HS-27A (cell line): Measurements from ENCODE around the gene TRNAU1AP.
A peak's percentile ranks its signal among the peaks of the same experiment; 100 is the strongest.
"Not testable (repeated sequence)": the region's sequence is repeated elsewhere in the genome, so short reads cannot be mapped to it uniquely, and the experiment has no call there.

Experiments used
- DNase-seq: peaks from one replicate; pipeline ENCODE4 v3.0.0-alpha.2; 2012; ENCODE audit warnings: low read depth, missing footprints

TRNAU1AP gene

DNA sequence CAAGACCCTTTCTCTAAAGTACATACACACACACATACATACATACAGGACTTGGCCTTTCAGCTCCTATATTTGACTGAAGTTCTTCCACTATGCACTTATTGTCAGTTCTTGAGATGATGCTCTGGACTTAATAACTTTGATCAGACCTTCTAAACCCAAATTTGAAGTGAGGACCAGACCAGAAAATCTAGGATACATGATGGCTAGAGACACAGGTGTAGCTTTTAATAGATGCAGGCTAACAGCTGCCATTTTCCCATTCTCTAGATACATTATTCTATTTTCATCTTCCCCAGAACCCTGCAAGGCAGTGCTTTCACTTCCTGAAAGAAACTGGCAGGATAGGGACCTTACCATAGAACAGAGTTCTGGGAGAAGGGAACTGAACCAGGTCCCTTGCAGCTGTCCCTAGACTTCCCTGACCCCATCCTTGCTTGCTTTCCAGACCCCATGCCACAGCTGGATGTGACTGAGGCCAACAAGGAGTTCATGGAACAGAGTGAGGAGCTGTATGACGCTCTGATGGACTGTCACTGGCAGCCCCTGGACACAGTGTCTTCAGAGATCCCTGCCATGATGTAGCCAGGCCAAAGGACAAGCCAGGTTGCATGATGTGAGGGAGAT, 24.3 kb downstream of the TRNAU1AP start:
- DNase-seq, result no peak

DNA sequence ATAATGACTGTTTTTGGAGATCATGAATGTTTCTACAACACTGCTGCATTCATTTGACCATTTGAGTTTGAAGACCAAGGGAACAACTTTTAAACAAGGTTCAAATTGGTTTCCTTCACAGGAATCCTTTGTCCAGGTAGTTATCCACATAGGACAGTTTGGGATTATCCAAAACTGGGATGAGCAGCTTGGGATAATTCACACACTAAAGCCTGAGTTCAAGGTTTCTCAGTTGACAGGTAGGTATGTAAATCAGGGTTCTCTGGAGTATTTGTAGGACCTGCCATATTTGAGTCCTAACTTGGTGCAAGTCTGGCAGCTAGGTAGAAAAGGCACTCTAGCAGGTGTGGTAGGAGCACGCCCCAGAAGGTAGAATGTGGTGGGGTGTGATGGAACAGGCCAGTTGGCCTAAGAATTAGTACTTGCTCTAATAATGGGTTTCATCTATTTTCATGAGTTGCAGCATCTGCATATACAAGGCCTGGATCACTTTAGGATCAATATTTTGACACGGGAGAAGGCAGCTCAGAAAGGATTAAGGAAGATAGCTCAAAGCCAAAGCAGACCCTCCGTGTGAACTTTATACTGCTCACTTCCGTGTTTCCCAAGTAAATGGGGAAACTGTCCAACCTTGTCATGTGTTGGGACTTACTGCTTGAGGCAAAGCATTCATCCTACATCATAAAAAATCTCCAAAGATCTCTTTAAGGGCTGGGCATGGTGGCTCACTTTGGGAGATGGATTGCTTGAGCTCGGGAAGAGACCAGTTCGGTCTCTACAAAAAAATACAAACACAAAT, 25.1 kb downstream of the TRNAU1AP start:
- no peak for DNase-seq

DNA sequence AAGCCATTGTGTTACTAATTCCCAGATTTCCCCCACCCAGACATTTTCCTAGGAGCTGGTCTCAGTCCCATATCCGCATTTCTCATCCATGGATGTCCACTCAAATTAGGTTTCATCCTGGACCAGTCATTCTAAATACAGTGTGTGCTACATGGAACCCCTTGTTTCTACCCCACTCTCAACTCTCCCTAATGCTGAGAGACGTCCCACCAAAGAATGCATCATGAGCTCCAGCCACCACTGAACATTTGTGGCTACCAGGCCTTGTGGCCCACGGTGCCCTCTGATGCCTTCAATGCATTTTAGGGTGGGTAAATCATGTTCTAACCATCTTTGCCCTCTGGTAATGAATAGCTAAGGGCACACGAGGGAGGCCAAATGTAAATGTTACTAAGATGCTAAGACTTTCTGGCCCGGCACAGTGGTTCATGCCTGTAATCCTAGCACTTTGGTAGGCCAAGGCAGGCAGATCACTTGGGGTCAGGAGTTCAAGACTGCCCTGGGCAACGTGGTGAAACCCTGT, 25.9 kb downstream of the TRNAU1AP start:
- DNase-seq, result no peak

DNA sequence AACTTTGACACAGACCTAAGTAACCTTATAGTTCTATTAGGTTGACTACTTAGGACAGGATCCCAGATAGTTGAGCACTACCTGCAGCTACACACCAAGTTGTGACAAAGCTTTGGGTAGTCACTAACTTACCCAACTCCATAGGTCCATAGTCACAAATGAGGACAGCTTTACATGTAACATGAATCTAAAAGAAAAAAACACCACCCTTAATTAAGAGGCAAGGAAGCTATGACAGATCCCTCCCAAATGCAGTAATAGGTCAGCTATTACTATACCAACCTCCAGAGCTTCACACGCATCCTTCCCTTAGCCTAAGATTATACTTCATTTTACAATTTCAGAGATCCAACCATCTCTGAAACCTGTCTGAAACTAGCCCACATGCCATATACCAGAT, 26.5 kb downstream of the TRNAU1AP start:
- DNase-seq, result no peak

GRCh38 chr1:28580722-28581530, 28.0 kb downstream of the TRNAU1AP start:
- DNase-seq, result no peak

GRCh38 chr1:28581531-28582247, 28.8 kb downstream of the TRNAU1AP start:
- peak; percentile 91 for DNase-seq

DNA sequence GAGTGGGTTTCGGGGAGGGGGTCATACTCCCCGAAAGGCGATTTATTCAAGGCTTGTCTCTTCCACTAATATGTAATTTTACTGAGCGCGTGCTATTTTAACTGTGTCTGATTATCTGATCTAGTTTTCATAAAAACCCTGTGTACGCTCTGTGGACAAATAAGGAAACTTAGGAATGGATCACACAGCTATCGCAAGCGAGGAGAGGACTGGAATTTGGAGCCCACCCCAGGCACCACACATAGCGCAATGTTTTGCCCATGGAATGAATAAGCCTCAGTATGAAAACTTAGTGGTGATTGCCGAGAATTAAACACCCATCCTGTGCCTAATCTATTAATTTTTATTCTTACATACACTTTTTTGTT, 29.3 kb downstream of the TRNAU1AP start:
- DNase-seq, result no peak

DNA sequence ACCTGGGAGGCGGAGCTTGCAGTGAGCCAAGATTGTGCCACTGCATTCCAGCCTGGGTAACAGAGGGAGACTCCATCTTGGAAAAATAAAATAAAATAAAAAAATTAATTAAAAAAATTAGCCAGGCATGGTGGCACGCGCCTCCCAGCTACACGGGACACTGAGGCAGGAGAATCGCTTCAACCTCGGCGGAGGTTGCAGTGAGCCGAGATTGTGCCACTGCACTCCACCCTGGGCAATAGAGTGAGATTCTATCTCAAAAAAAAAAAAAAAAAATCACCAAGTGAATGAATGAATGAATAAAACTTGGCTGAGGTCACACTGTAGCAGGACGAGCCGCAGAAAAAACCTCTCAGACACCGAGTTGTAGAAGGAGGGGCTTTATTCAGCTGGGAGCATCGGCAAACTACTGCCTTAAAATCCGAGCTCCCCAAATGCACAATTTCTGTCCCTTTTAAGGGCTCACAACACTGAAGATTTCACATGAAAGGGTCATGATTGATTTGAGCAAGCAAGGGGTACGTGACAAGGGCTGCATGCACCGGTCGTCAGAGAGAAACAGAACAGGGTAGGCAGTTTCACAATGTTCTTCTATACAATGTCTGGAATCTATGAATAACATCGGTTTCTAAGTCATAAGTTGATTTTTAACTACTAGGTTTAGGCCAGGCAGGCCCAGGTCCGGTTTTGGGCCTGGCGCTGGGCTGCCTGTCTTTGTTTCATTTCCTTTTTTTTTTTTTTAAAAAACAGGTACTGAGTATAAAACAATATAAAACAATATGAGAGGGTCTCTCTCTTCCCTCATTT, 33.9 kb downstream of the TRNAU1AP start:
- not testable (repeated sequence) for DNase-seq

DNA sequence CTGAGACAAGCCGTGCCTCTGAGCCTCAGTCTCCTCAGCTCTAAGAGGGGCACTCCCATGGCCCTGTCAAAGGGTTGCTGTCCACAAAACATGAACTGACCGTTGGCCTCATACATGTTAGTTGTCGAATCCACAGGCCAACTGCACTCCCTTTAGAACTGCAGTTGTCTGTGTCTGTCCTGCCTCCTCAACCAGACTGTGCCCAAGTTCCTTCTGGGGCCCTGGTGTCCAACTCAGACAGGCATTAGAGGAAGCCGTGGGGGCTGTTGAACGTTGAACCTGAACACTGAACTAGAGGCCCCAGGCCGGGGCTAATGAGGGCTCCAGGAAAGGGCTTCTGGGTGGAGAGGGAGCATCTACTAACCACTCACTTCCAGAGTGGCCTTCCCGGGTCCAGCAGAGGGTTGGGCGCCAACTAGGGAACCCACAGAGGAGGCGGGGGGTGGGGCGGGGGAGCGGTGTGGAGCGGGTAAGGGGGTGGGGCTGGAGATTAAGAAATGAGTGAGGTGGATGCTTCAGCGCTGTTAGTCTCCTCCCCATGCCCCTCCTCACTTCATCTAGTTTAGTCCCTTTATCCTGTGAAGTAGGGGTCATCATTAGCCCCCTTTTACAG, 38.9 kb downstream of the TRNAU1AP start, which contains the start of gene RAB42:
TSS of gene RAB42 (plus strand) at position 558 of the 613 bp plus-strand sequence. CDS start 247 bp downstream, outside the sequence.
- DNase-seq, result no peak

- no peak for DNase-seq
These were observed 39.6 kb downstream of the TRNAU1AP start for GRCh38 chr1:28592321-28593071.

DNA sequence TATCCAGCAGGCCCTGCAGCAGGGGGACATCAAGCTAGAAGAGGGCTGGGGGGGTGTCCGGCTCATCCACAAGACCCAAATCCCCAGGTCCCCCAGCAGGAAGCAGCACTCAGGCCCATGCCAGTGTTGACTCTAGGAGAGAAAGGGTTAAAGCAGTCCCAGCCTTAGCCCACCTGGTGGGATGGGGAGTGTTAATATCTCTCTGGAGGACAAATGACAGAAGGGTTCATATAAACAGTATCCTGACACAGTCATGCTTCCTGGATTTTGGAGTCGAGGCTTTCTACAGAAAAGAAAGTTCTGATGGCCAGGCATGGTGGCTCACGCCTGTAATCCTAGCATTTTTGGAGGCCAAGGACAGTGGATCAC, 41.1 kb downstream of the TRNAU1AP start:
- not testable (repeated sequence) for DNase-seq

GRCh38 chr1:28594686-28595411, 42.0 kb downstream of the TRNAU1AP start:
- DNase-seq, result not testable (repeated sequence)

DNA sequence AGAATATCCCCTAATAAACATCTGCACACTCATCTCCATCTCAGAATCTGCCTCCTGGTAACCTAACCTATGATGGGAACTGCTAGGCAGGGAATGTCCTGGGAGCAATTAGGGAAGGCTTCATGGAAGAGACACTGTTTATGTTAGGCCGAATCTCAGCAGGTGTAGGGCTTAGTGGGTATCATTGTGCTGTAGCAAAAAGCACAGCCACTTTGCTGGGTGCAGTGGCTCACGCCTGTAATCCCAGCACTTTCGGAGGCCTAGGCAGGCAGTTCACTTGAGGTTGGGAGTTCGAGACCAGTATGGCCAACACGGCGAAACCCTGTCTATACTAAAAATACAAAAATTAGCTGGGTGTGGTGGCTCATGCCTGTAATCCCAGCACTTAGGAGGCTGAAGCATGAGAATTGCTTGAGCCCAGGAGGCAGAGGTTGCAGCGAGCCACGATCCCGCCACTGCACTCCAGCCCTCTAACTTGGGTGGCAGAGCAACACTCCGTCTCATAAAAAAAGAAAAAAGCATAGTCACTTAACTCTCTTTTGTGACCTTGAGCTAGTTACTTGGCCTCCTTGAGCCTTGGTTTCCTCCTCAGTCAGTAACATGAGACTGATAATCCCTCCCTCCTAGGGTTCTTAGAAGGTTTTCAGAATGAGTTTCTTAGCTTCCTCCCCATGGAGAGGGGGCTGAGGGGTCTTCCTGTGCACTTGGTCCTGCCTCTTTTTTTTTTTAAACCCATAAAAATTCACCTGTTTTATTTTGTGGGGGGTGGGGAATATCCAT, 42.7 kb downstream of the TRNAU1AP start:
- no peak for DNase-seq

DNA sequence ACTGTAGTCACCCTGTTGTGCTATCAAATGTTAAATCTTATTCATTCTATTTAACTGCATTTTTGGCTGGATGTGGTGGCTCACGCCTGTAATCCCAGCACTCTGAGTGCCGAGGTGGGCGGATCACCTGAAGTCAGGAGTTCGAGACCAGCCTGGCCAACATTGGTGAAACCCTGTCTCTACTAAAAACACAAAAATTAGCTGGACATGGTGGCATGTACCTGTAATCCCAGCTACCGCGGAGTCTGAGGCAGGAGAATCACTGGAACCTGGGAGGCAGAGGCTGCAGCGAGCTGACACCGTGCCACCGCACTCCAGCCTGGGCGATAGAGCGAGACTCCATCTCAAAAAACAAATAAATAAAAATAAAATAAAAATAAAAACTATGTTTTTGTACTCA, 43.4 kb downstream of the TRNAU1AP start:
- not testable (repeated sequence) for DNase-seq

GRCh38 chr1:28601696-28602095, 48.8 kb downstream of the TRNAU1AP start:
- peak; percentile 94 for DNase-seq

DNA sequence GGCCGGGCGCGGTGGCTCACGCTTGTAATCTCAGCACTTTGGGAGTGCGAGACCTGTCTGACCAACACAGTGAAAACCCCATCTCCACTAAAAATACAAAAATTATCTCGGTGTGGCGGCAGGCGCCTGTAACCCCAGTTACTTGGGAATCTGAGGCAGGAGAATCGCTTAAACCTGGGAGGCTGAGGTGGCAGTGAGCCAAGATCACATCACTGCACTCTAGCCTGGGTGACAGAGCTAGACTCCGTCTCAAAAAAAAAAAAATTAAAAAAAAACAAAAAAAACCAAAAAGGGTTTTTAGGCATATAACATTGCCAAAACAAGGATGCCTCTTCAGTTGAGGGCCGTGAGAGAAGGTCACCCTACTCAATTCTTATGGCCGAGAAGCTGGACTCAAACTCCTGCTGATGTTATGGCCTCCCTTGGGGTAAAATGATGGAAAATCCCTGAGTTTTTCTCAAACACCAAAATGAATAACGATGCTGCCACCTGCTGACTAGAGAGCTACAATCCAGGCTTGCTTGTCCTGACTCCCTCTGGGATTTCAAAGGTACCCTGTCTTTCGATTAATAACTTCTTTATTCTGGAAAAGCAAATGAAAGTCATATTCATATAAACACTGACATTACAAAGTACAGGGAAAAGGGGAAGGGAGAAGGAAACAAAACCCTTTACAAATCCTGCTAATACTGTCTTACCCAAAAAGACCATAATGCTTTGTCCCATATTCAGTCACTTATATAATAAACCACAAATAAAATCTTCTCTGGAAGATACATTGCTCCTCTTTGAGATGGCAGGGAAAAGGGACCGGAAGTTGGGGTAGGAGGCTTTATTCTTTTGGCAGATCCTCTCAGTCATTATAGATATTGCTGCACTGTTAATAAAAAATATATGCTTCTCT, 49.9 kb downstream of the TRNAU1AP start:
- no peak for DNase-seq

DNA sequence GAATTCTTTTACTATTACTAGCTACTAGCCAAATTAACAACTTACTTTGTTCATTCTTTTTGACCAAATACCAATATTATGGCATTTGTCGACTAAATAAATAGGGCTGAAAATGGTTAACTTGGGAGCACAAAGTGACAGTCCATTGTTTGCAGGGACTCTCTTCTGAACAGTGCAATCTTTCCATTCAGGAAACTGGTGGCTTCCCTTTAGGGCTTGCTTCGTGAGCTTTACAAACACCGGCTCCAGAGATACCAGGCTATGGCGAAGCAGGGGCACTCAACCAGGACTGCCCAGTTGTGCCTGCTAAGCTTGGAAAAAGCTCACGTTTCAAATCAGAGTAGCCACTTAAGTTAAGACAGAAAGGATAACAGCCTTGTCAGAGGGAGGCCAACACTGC, 51.5 kb downstream of the TRNAU1AP start:
- no peak for DNase-seq
